Left renal cortex interstitium (tissue), 4 donors: ENCODE measurements around the gene AK8. TPM values are rescaled to one million over a fixed set of nuclear protein-coding genes. Genes with fewer than 3 reads are reported as not detected.

ENCODE experiments used
- DNase-seq, 4 donors: peaks; one replicate each; pipeline ENCODE4 v3.0.0-alpha.2; 2013; ENCODE audit warnings: low read depth in 4 of 4, low spot score in 2 of 4, missing footprints in 1 of 4
- polyA plus RNA-seq, 4 donors: library from polyadenylated mRNA; unstranded; fragments of 120-200 nt; gene quantifications; one replicate each; pipeline ENCODE4 v1.2.1, GENCODE V29; 2013; ENCODE audit not compliant: insufficient read length in 4 of 4

AK8 gene
- polyA plus RNA-seq, 4 donors: 2.9 to 4.0 (median 3.7) TPM

GRCh38 chr9:132748450-132748849 is 129.6 kb downstream of the AK8 start:
- DNase-seq: no peak

- DNase-seq: no peak
Measured at GRCh38 chr9:132745756-132746709, 132.1 kb downstream of the AK8 start.

GRCh38 chr9:132744881-132745755 is 133.0 kb downstream of the AK8 start:
- no peak for DNase-seq

- DNase-seq: no peak
Measured at GRCh38 chr9:132743931-132744479, 134.1 kb downstream of the AK8 start.

- DNase-seq: no peak
Measured at GRCh38 chr9:132742821-132743311, 135.2 kb downstream of the AK8 start.

GRCh38 chr9:132740526-132741309 is 137.4 kb downstream of the AK8 start:
- DNase-seq: no peak

GRCh38 chr9:132739710-132740310 is 138.3 kb downstream of the AK8 start:
- DNase-seq: no peak

- no peak for DNase-seq
Measured at GRCh38 chr9:132733260-132733815, 144.7 kb downstream of the AK8 start.

- no peak for DNase-seq
Measured at GRCh38 chr9:132732326-132733259, 145.5 kb downstream of the AK8 start.

GRCh38 chr9:132731230-132731629 is 146.9 kb downstream of the AK8 start:
- no peak for DNase-seq

GRCh38 chr9:132730054-132731033 is 147.7 kb downstream of the AK8 start:
- no peak for DNase-seq

GRCh38 chr9:132729235-132729890 is 148.7 kb downstream of the AK8 start:
- no peak for DNase-seq

- no peak for DNase-seq
Measured at GRCh38 chr9:132728497-132728896, 149.6 kb downstream of the AK8 start.

- no peak for DNase-seq
Measured at GRCh38 chr9:132728071-132728470, 150.0 kb downstream of the AK8 start.

- DNase-seq: no peak
Measured at GRCh38 chr9:132726576-132727130, 151.4 kb downstream of the AK8 start.

GRCh38 chr9:132725306-132725705 is 152.8 kb downstream of the AK8 start:
- DNase-seq: no peak
